K562 (cell line): ENCODE results near the gene ADRA2B. TPM values are rescaled to one million over a fixed set of nuclear protein-coding genes. Genes with fewer than 3 reads are reported as not detected.

Experiments used
- ATAC-seq: fragments of 200-7000 bp; cut with Tn5 transposase; 3 replicates; pipeline ENCODE4 v1.9.1; 2020; ENCODE audit warnings: moderate library complexity
- BruUV-seq: library from RNA; stranded (reverse); fragments of 400-500 nt; replicated peaks from 2 replicates; lab custom pipeline; 2021; lab: Mats Ljungman, UMichigan
- CTCF ChIA-PET: fragments of 300-600 bp; formaldehyde crosslinking; extraction: SDS; loops from one replicate; lab custom pipeline; 2021; ENCODE audit warnings: low intra/inter-chr PET ratio; lab: Yijun Ruan, JAX
- POLR2A ChIA-PET: fragments of 300-600, 350-650 bp; sonication (Branson Sonifier 250); formaldehyde crosslinking; extraction: SDS; loops from one replicate; lab custom pipeline; 2021; ENCODE audit warnings: antibody characterized with exemption, inconsistent platforms; lab: Yijun Ruan, JAX
- DNase-seq, 4 experiments: peaks; one replicate each; pipeline versions ENCODE4 v3.0.0 to v3.0.0-alpha.2; 2011 to 2018; ENCODE audit warnings: low spot score in 3 of 4, mixed read lengths in 3 of 4; ENCODE audit errors: extremely low read depth in 1 of 4
- FAIRE-seq: peaks from 2 replicates; lab custom pipeline; 2011; peaks lifted over from hg19 to GRCh38; lab: Jason Lieb, UNC
- H2AFZ ChIP-seq: 2 replicates; pipeline ENCODE4 v1.6.0; 2011; ENCODE audit warnings: low read depth, low read length, control low read depth, inconsistent platforms
- H3K27ac ChIP-seq: fragments of 200-600 bp; 3 replicates; pipeline ENCODE4 v1.8.0; 2011; ENCODE audit warnings: low read depth, mild to moderate bottlenecking, control low read depth, inconsistent platforms, low read length, moderate library complexity, mixed read lengths; ENCODE audit errors: extremely low read depth
- H3K27me3 ChIP-seq, 2 experiments: fragments of 300-600 bp in 1 of 2; 2 replicates in 1 of 2; 3 replicates in 1 of 2; pipeline versions ENCODE4 v1.6.0 to v1.8.0; 2011; ENCODE audit warnings: inconsistent platforms in 2 of 2, low read length in 2 of 2, mild to moderate bottlenecking in 1 of 2, mixed read lengths in 1 of 2, moderate library complexity in 1 of 2; ENCODE audit not compliant: control insufficient read depth in 2 of 2, insufficient read depth in 2 of 2
- H3K36me3 ChIP-seq: fragments of 300-600 bp; 3 replicates; pipeline ENCODE4 v1.8.0; 2011; ENCODE audit warnings: mild to moderate bottlenecking, low read length, inconsistent platforms; ENCODE audit not compliant: control insufficient read depth, insufficient read depth
- H3K4me1 ChIP-seq, 2 experiments: fragments of 200-600 bp in 1 of 2; replicated peaks in 1 of 2; 2 replicates in 1 of 2; 3 replicates in 1 of 2; pipeline versions ENCODE4 v1.5.1 to v1.8.0; 2011; ENCODE audit warnings: inconsistent platforms in 2 of 2, low read length in 2 of 2, mild to moderate bottlenecking in 1 of 2, mixed read lengths in 1 of 2, moderate library complexity in 1 of 2; ENCODE audit not compliant: control insufficient read depth in 2 of 2, insufficient read depth in 2 of 2
- H3K4me2 ChIP-seq: 2 replicates; pipeline ENCODE4 v1.6.1; 2011; ENCODE audit warnings: low read length, control low read depth, inconsistent platforms, mixed read lengths; ENCODE audit not compliant: insufficient read depth
- H3K4me3 ChIP-seq: fragments of 200-600 bp; sonication (generic), shearing (Covaris generic); 2 replicates; pipeline ENCODE4 v1.5.1; 2016; ENCODE audit warnings: control low read depth, inconsistent platforms
- H3K79me2 ChIP-seq: fragments of 200-600 bp; 3 replicates; pipeline ENCODE4 v1.8.0; 2011; ENCODE audit warnings: low read length, inconsistent platforms; ENCODE audit not compliant: control insufficient read depth, insufficient read depth
- H3K9ac ChIP-seq, 2 experiments: 2 replicates each; pipeline versions ENCODE4 v1.6.0 to v1.6.1; 2011; ENCODE audit warnings: low read depth in 2 of 2, low read length in 2 of 2, control low read depth in 1 of 2, inconsistent platforms in 1 of 2, mild to moderate bottlenecking in 1 of 2, mixed read lengths in 1 of 2; ENCODE audit not compliant: insufficient read depth in 1 of 2
- H3K9me1 ChIP-seq: one replicate; pipeline ENCODE4 v1.6.0; 2011; ENCODE audit warnings: inconsistent platforms, mild to moderate bottlenecking, low read length, moderate library complexity; ENCODE audit not compliant: control insufficient read depth, insufficient read depth
- H3K9me3 ChIP-seq: replicated peaks from 2 replicates; pipeline ENCODE4 v1.5.1; 2011; ENCODE audit warnings: low read depth, low read length, inconsistent platforms; ENCODE audit not compliant: control insufficient read depth, insufficient read depth
- H4K20me1 ChIP-seq: replicated peaks from 2 replicates; pipeline ENCODE4 v1.6.1; 2011; ENCODE audit warnings: low read length, inconsistent platforms, mixed read lengths; ENCODE audit not compliant: control insufficient read depth, insufficient read depth
- CEBPB ChIP-seq: fragments of 450-650 bp; IDR thresholded peaks from 2 replicates; pipeline ENCODE4 v1.6.1; 2016; ENCODE audit warnings: missing genetic modification characterization, missing compliant biosample characterization
- HNRNPUL1 ChIP-seq: fragments of 200-400 bp; formaldehyde crosslinking; IDR thresholded peaks from 2 replicates; pipeline ENCODE4 v1.6.1; 2017; ENCODE audit warnings: low read length
- RBFOX2 ChIP-seq: fragments of 200-400 bp; formaldehyde crosslinking; IDR thresholded peaks from 2 replicates; pipeline ENCODE4 v1.6.1; 2017; ENCODE audit warnings: low read depth, mild to moderate bottlenecking, low read length, moderate library complexity
- WGBS: fragments of 100-300 bp; shearing (Covaris generic); methylation state at CpG from one replicate; pipeline ENCODE4 v1.1.6; 2016; ENCODE audit warnings: low coverage, mixed read lengths; ENCODE audit not compliant: insufficient coverage; ENCODE audit errors: missing lambda C conversion rate; 5-methylcytosine and 5-hydroxymethylcytosine counted together
- in situ Hi-C: fragments of 300-500 bp; cut with MboI; formaldehyde crosslinking; loops from 4 replicates; pipeline ENCODE4 v1.15.0; 2018; ENCODE audit warnings: inconsistent platforms, mixed read lengths
- intact Hi-C: fragments of 100-400 bp; cut with micrococcal nuclease; formaldehyde crosslinking; loops from 2 replicates; pipeline ENCODE4 v1.14.2; 2022
- polyA plus RNA-seq, 8 experiments: library from polyadenylated mRNA; depleted of rRNA in 4 of 8; stranded (reverse) in 5 of 8; unstranded in 3 of 8; fragments of >200 nt; fragmentation: Nextera tagmentation in 2 of 8; fragmentation: Illumina TruSeq in 1 of 8; extraction: Ambion mirVana in 2 of 8; extraction: Trizol in 1 of 8; gene quantifications; 2 replicates each; pipeline versions ENCODE4 v1.2.1 to v1.2.3, GENCODE V29; 2011 to 2014; ENCODE audit warnings: inconsistent platforms in 1 of 8, missing spikeins in 1 of 8
- total RNA-seq, 7 experiments: library from RNA; depleted of rRNA in 6 of 7; stranded (reverse); fragments of >200 nt in 6 of 7; fragmentation: Illumina TruSeq in 2 of 7; extraction: Trizol in 2 of 7; gene quantifications; 2 replicates each; pipeline versions ENCODE4 v1.2.1 to v1.2.3, GENCODE V29; 2011 to 2021; ENCODE audit warnings: low replicate concordance in 1 of 7

ADRA2B gene
- total and polyA plus RNA-seq, 9 of the 15 experiments (the other 6 are each of a cell fraction or from before 2014, with no cell fraction given) = not detected

GRCh38 chr2:96112501-96113366, 3.6 kb downstream of the ADRA2B start:
- H3K36me3 ChIP-seq = no peaks in the 10 kb centered on the region
- peaks cover 0 to 79% of the 10 kb centered on the region in 2 experiments; a peak in 3 of 5 replicates for H3K27me3 ChIP-seq
- no peaks in the 10 kb centered on the region for H3K79me2 ChIP-seq
- H3K27ac ChIP-seq = no peak overlapping the region
- in situ Hi-C loops = loop anchor here (5.0 kb wide), 1 partner anchor 90 kb away; no protein-coding TSS in a partner anchor
- peaks cover 1% of the 10 kb centered on the region; the same call in 1 of the 2 replicates for H4K20me1 ChIP-seq
- no TSS peak for BruUV-seq
- DNase-seq = no peak
- ChIA-PET CTCF (no interaction called here), POLR2A (no interaction called here)
- intact Hi-C loops = no loop called here
- WGBS = 17% methylated on average over 8 of the region's 9 CpGs
- no peak overlapping the region for H3K4me3 ChIP-seq
- H3K9me1 ChIP-seq = no peaks in the 10 kb centered on the region
- no peak for FAIRE-seq
- H3K9ac ChIP-seq = no peak overlapping the region
- H3K4me2 ChIP-seq = no peak overlapping the region
- no peaks in the 10 kb centered on the region for H3K9me3 ChIP-seq
- no peak for TF ChIP-seq HNRNPUL1
- peak; percentile 16; the same call in 1 of the 2 replicates for TF ChIP-seq CEBPB (tag)
- no peak for TF ChIP-seq RBFOX2
- no peak overlapping the region for H2AFZ ChIP-seq
- peaks cover 3 to 37% of the 10 kb centered on the region in 2 experiments; a peak in 4 of 5 replicates for H3K4me1 ChIP-seq
- ATAC-seq = no peak
